Anterior cingulate cortex (tissue), 58 donors: ENCODE data around the gene SLC6A8.
"Not testable (repeated sequence)": the region's sequence is repeated elsewhere in the genome, so short reads cannot be mapped to it uniquely, and the experiment has no call there.

ENCODE experiments used
- DNase-seq, 58 donors: peaks; one replicate each; lab custom pipeline; 2025; lab: John Stamatoyannopoulos, UW

SLC6A8 gene

GRCh38 chrX:153691032-153691827 is 3.5 kb downstream of the SLC6A8 start:
- DNase-seq = not testable (repeated sequence)

GRCh38 chrX:153692003-153692402 is 4.3 kb downstream of the SLC6A8 start:
- no peak for DNase-seq

- no peak for DNase-seq
Observed at GRCh38 chrX:153692611-153693156, 5.0 kb downstream of the SLC6A8 start.

- no peak for DNase-seq
Observed at GRCh38 chrX:153693216-153694086, 5.7 kb downstream of the SLC6A8 start.

- not testable (repeated sequence) for DNase-seq
Observed at GRCh38 chrX:153694256-153694655, 6.5 kb downstream of the SLC6A8 start.

GRCh38 chrX:153694687-153695270 is 7.1 kb downstream of the SLC6A8 start:
- no peak for DNase-seq

GRCh38 chrX:153696100-153696499 is 8.4 kb downstream of the SLC6A8 start:
- DNase-seq = no peak

GRCh38 chrX:153696538-153696937 is 8.8 kb downstream of the SLC6A8 start:
- DNase-seq = not testable (repeated sequence)

GRCh38 chrX:153696986-153697722 is 9.4 kb downstream of the SLC6A8 start:
- not testable (repeated sequence) for DNase-seq

- DNase-seq = no peak
Observed at GRCh38 chrX:153697924-153698865, 10.5 kb downstream of the SLC6A8 start.

- not testable (repeated sequence) for DNase-seq
Observed at GRCh38 chrX:153699210-153699783, 11.6 kb downstream of the SLC6A8 start.

- not testable (repeated sequence) for DNase-seq
Observed at GRCh38 chrX:153699784-153700371, 12.2 kb downstream of the SLC6A8 start.

- no peak for DNase-seq
Observed at GRCh38 chrX:153700376-153700945, 12.7 kb downstream of the SLC6A8 start.

GRCh38 chrX:153700967-153701366 is 13.2 kb downstream of the SLC6A8 start:
- no peak for DNase-seq

- DNase-seq = no peak
Observed at GRCh38 chrX:153701706-153702105, 14.0 kb downstream of the SLC6A8 start.

- DNase-seq = no peak
Observed at GRCh38 chrX:153702336-153703035, 14.8 kb downstream of the SLC6A8 start.

- no peak for DNase-seq
Observed at GRCh38 chrX:153703036-153703370, 15.3 kb downstream of the SLC6A8 start.
